Measurements from ENCODE around the gene TMEM53.

DNA sequence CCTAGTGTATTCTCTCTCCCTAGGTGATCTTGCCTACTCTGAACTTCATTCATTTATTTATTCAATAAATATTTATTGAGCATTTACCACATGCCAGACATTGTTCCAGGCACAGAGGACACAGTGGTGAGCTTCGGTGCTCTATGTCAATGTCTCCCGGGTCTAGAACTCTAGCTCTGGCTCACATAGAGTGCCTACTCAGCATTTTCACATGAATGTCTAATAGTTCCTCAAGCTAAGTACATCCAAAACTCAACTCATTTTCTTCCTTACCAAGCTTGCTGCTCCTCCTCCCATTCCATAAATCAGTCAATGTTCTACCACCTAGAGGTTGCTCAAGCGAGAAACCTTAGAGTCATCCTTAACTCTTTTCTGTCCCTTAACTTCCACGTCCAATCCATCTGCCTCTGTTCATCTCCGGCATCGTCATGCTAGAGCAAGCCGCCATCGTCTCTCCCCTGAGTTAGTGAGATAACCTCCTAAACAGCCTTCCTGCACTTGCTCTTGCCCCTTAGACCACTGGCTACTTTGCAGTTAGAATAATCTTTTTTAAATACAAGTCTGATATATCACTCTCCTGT lies 67.5 kb downstream of the TMEM53 start:
- TF ChIP-seq, protein P1, sequence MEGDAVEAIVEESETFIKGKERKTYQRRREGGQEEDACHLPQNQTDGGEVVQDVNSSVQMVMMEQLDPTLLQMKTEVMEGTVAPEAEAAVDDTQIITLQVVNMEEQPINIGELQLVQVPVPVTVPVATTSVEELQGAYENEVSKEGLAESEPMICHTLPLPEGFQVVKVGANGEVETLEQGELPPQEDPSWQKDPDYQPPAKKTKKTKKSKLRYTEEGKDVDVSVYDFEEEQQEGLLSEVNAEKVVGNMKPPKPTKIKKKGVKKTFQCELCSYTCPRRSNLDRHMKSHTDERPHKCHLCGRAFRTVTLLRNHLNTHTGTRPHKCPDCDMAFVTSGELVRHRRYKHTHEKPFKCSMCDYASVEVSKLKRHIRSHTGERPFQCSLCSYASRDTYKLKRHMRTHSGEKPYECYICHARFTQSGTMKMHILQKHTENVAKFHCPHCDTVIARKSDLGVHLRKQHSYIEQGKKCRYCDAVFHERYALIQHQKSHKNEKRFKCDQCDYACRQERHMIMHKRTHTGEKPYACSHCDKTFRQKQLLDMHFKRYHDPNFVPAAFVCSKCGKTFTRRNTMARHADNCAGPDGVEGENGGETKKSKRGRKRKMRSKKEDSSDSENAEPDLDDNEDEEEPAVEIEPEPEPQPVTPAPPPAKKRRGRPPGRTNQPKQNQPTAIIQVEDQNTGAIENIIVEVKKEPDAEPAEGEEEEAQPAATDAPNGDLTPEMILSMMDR (conservative IDR thresholded peaks at IDR 0.05; ENCODE audit: low read depth, low read length): no peak
- TF ChIP-seq EZH2phosphoT487 (IDR thresholded peaks at IDR 0.05; ENCODE audit: borderline replicate concordance, low read length): no peak
